Measurements from ENCODE around the gene CBX5. TPM values are rescaled to one million over a fixed set of nuclear protein-coding genes. Genes with fewer than 3 reads are reported as not detected.
"Not testable (repeated sequence)": the region's sequence is repeated elsewhere in the genome, so short reads cannot be mapped to it uniquely, and the experiment has no call there.

The CBX5 gene
- total RNA-seq, 1 donor from 2014 or later, result 21.9 TPM

GRCh38 chr12:54272214-54272613 lies 7.7 kb downstream of the CBX5 start:
- DNase-seq (ENCODE audit: low spot score) (no peak), ATAC-seq (no peak)

- ATAC-seq, result no peak
- DNase-seq (ENCODE audit: low spot score), result no peak
Observed at GRCh38 chr12:54270345-54270744, 9.6 kb downstream of the CBX5 start.

GRCh38 chr12:54266852-54267251 lies 13.1 kb downstream of the CBX5 start:
- DNase-seq (ENCODE audit: low spot score) (no peak), ATAC-seq (no peak)

GRCh38 chr12:54265364-54265812 lies 14.5 kb downstream of the CBX5 start:
- ATAC-seq, result no peak
- no peak for DNase-seq (ENCODE audit: low spot score)

- ATAC-seq (peak; percentile 57), DNase-seq (ENCODE audit: low spot score) (peak; percentile 54)
Observed at GRCh38 chr12:54262403-54262925, 17.5 kb downstream of the CBX5 start.

GRCh38 chr12:54261815-54262402 lies 18.0 kb downstream of the CBX5 start:
- ATAC-seq (no peak), DNase-seq (ENCODE audit: low spot score) (no peak)

GRCh38 chr12:54259194-54260011 lies 20.5 kb downstream of the CBX5 start:
- ATAC-seq (peak; percentile 95), DNase-seq (ENCODE audit: low spot score) (peak; percentile 73)

GRCh38 chr12:54258201-54258681 lies 21.7 kb downstream of the CBX5 start:
- DNase-seq (ENCODE audit: low spot score) (no peak), ATAC-seq (no peak)

- DNase-seq (ENCODE audit: low spot score), result no peak
- no peak for ATAC-seq
Observed at GRCh38 chr12:54257332-54257731, 22.6 kb downstream of the CBX5 start.

- ATAC-seq (no peak), DNase-seq (ENCODE audit: low spot score) (no peak)
Observed at GRCh38 chr12:54253240-54253639, 26.7 kb downstream of the CBX5 start.

GRCh38 chr12:54251667-54252284 lies 28.1 kb downstream of the CBX5 start:
- DNase-seq (ENCODE audit: low spot score), result no peak
- ATAC-seq, result peak; percentile 80

GRCh38 chr12:54249489-54249888 lies 30.4 kb downstream of the CBX5 start:
- no peak for ATAC-seq
- no peak for DNase-seq (ENCODE audit: low spot score)

GRCh38 chr12:54246011-54246641 lies 33.8 kb downstream of the CBX5 start:
- DNase-seq (ENCODE audit: low spot score) (no peak), ATAC-seq (no peak)

GRCh38 chr12:54240971-54241588 lies 38.8 kb downstream of the CBX5 start:
- ATAC-seq, result no peak
- no peak for DNase-seq (ENCODE audit: low spot score)

GRCh38 chr12:54240129-54240528 lies 39.8 kb downstream of the CBX5 start:
- DNase-seq (ENCODE audit: low spot score) (no peak), ATAC-seq (no peak)

GRCh38 chr12:54239620-54240019 lies 40.3 kb downstream of the CBX5 start:
- no peak for DNase-seq (ENCODE audit: low spot score)
- no peak for ATAC-seq

- DNase-seq (ENCODE audit: low spot score) (no peak), ATAC-seq (no peak)
Observed at GRCh38 chr12:54238531-54238930, 41.4 kb downstream of the CBX5 start.

GRCh38 chr12:54232790-54233189 lies 47.1 kb downstream of the CBX5 start:
- ATAC-seq, result no peak
- no peak for DNase-seq (ENCODE audit: low spot score)

- not testable (repeated sequence) for DNase-seq (ENCODE audit: low spot score); ATAC-seq
Observed at GRCh38 chr12:54231269-54231668, 48.7 kb downstream of the CBX5 start.

- ATAC-seq (no peak), DNase-seq (ENCODE audit: low spot score) (no peak)
Observed at GRCh38 chr12:54230555-54230954, 49.4 kb downstream of the CBX5 start.

All from left lobe of liver (tissue), 2 donors.